ENCODE results near the gene PCDH15. TPM values are rescaled to one million over a fixed set of nuclear protein-coding genes. Genes with fewer than 3 reads are reported as not detected.

Gene PCDH15
- total and polyA plus RNA-seq, 2 of the 8 experiments (the other 6 are each of a cell fraction or from before 2014, with no cell fraction given): 0.11 TPM; not detected in 1

DNA sequence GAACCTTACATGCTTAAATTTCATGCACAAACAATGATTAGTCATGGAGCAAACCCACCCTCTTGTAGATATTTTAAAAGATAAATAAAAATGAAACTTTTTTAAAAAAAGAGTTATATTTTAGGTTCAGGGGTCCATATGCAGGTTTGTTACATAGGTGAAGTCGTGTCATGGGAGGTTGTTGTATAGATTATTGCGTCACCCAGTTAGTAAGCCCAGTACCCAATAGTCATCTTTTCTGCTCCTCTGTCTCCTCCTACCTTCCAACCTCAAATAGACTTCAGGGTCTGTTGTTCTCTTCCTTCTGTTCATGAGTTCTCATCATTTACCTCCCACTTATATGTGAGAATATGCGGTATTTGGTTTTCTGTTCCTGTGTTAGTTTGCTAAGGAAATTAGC lies 486.6 kb downstream of the PCDH15 start:
- POLR2A ChIA-PET (ENCODE audit: partially characterized antibody): no interaction called here
- H3K23ac ChIP-seq (ENCODE audit: insufficient read length): no peak overlapping the region
- H4K5ac ChIP-seq (ENCODE audit: insufficient read length, low read depth, low read length): no peak overlapping the region
- H3K4me1 ChIP-seq (replicated peaks in 1 of 4; ENCODE audit: control insufficient read depth in 3 of 4, insufficient read depth in 4 of 4, low read length in 3 of 4): no peaks in the 10 kb centered on the region
- no peak overlapping the region for H3K4ac ChIP-seq (replicated peaks; ENCODE audit: insufficient read length, low read depth, low read length)
- H3K79me1 ChIP-seq (ENCODE audit: low read depth, low read length): no peaks in the 10 kb centered on the region
- H3K4me2 ChIP-seq (ENCODE audit: insufficient read depth in 1 of 2, low read depth in 2 of 2, low read length in 2 of 2): no peak overlapping the region
- no peak overlapping the region for H2AFZ ChIP-seq (ENCODE audit: low read length)
- H2BK120ac ChIP-seq (replicated peaks; ENCODE audit: low read depth, low read length): no peak overlapping the region
- no peak overlapping the region for H4K91ac ChIP-seq (replicated peaks; ENCODE audit: insufficient read length, low read length)
- DNase-seq (ENCODE audit: low read depth in 1 of 2, low spot score in 2 of 2): no peak
- no peaks in the 10 kb centered on the region for H3K9me3 ChIP-seq (ENCODE audit: insufficient read depth in 2 of 2, low read depth in 1 of 2, low read length in 1 of 2)
- no peak for TF ChIP-seq KDM4A (IDR thresholded peaks at IDR 0.05; ENCODE audit: low read depth, low read length, severe bottlenecking)
- TF ChIP-seq JUN (IDR thresholded peaks at IDR 0.05; ENCODE audit: low read depth, low read length): no peak
- no peak for TF ChIP-seq CTBP2 (IDR thresholded peaks at IDR 0.05; ENCODE audit: borderline replicate concordance, insufficient read depth, insufficient read length, low read length)
- no peaks in the 10 kb centered on the region for H3K79me2 ChIP-seq (ENCODE audit: control insufficient read depth in 1 of 2, insufficient read depth in 2 of 2, low read length in 2 of 2)
- no peak for FAIRE-seq
- 90% methylated on average over 3 of the region's 3 CpGs; no CpG with 5 or more reads in 1 of the 2 experiments for WGBS, 2 experiments (ENCODE audit: extremely low coverage in 1 of 2, insufficient coverage in 1 of 2, insufficient read length in 1 of 2, insufficient replicate concordance in 2 of 2, low coverage in 1 of 2, low lambda C conversion rate in 2 of 2, missing lambda C conversion rate in 1 of 2)
- no peak overlapping the region for H2BK20ac ChIP-seq (ENCODE audit: low read length)
- no peaks in the 10 kb centered on the region for H3K36me3 ChIP-seq (ENCODE audit: control insufficient read depth in 2 of 4, insufficient read depth in 4 of 4, low read length in 3 of 4)
- H3K56ac ChIP-seq (replicated peaks; ENCODE audit: insufficient read length, low read depth, low read length): no peak overlapping the region
- no peak overlapping the region for H2BK15ac ChIP-seq (ENCODE audit: low read length)
- H3K27ac ChIP-seq (ENCODE audit: low read depth, low read length): no peak overlapping the region
- no peak overlapping the region for H3K4me3 ChIP-seq (ENCODE audit: extremely low read depth in 1 of 4, insufficient read depth in 2 of 4, low read depth in 3 of 4, low read length in 4 of 4)
- H4K8ac ChIP-seq (ENCODE audit: extremely low read depth, insufficient read depth, low read length): no peak overlapping the region
- H2AK5ac ChIP-seq (ENCODE audit: low read depth, low read length): no peak overlapping the region
- H2BK5ac ChIP-seq (ENCODE audit: low read depth, low read length): no peak overlapping the region
- no peaks in the 10 kb centered on the region for H3K23me2 ChIP-seq (ENCODE audit: low read depth, low read length)
- H3K27me3 ChIP-seq (replicated peaks in 1 of 4; ENCODE audit: control insufficient read depth in 3 of 4, extremely low read depth in 1 of 4, insufficient read depth in 3 of 4, low read length in 3 of 4): no peaks in the 10 kb centered on the region
- no peak overlapping the region for H3K9ac ChIP-seq (replicated peaks in 1 of 4; ENCODE audit: extremely low read depth in 1 of 4, low read depth in 3 of 4, low read length in 3 of 4)
- no peak overlapping the region for H2BK12ac ChIP-seq (ENCODE audit: low read depth, low read length)
- CTCF ChIA-PET (ENCODE audit: partially characterized antibody): no interaction called here
- H3K18ac ChIP-seq (ENCODE audit: extremely low read depth, low read length): no peak overlapping the region
- H3K14ac ChIP-seq (ENCODE audit: insufficient read length): no peak overlapping the region
- H4K20me1 ChIP-seq (replicated peaks in 1 of 2; ENCODE audit: control insufficient read depth in 1 of 2, insufficient read depth in 2 of 2, low read length in 2 of 2): no peaks in the 10 kb centered on the region
